Measurements from ENCODE around the gene BTG3.

DNA sequence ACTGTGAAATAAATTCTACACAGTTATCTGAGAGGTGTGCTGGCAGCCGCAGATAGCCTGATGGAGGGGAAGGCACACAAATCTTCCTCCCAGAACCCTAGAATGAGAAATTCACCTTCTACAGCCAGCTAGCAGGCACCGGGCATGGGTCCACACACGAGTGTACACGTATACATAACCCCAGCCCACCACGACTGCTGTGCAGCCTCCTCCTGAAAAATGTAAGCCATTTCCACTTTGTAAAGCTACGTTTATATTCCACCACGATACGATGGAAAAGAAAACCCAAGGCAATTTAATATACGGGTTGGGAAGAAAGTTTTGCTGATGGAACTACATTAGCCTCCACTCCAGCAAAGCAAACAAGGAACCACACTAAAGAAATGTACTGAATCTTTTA, 1.8 kb downstream of the BTG3 start:
- no peak for TF ChIP-seq TAF1 (IDR thresholded peaks at IDR 0.05; ENCODE audit: low read depth)
- no peak for TF ChIP-seq RAD21 (IDR thresholded peaks at IDR 0.05; ENCODE audit: low read depth)
